ENCODE data around the gene UTS2.

Gene UTS2

GRCh38 chr1:7878027-7878426, 25.2 kb upstream of the UTS2 start:
- Histone ChIP-seq H3K27ac (no peak overlapping the region), H3K4me3 (no peak overlapping the region)
- DNase-seq (ENCODE audit: low spot score), result no peak
- TF ChIP-seq, protein P1, sequence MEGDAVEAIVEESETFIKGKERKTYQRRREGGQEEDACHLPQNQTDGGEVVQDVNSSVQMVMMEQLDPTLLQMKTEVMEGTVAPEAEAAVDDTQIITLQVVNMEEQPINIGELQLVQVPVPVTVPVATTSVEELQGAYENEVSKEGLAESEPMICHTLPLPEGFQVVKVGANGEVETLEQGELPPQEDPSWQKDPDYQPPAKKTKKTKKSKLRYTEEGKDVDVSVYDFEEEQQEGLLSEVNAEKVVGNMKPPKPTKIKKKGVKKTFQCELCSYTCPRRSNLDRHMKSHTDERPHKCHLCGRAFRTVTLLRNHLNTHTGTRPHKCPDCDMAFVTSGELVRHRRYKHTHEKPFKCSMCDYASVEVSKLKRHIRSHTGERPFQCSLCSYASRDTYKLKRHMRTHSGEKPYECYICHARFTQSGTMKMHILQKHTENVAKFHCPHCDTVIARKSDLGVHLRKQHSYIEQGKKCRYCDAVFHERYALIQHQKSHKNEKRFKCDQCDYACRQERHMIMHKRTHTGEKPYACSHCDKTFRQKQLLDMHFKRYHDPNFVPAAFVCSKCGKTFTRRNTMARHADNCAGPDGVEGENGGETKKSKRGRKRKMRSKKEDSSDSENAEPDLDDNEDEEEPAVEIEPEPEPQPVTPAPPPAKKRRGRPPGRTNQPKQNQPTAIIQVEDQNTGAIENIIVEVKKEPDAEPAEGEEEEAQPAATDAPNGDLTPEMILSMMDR (IDR thresholded peaks at IDR 0.05), result no peak

DNA sequence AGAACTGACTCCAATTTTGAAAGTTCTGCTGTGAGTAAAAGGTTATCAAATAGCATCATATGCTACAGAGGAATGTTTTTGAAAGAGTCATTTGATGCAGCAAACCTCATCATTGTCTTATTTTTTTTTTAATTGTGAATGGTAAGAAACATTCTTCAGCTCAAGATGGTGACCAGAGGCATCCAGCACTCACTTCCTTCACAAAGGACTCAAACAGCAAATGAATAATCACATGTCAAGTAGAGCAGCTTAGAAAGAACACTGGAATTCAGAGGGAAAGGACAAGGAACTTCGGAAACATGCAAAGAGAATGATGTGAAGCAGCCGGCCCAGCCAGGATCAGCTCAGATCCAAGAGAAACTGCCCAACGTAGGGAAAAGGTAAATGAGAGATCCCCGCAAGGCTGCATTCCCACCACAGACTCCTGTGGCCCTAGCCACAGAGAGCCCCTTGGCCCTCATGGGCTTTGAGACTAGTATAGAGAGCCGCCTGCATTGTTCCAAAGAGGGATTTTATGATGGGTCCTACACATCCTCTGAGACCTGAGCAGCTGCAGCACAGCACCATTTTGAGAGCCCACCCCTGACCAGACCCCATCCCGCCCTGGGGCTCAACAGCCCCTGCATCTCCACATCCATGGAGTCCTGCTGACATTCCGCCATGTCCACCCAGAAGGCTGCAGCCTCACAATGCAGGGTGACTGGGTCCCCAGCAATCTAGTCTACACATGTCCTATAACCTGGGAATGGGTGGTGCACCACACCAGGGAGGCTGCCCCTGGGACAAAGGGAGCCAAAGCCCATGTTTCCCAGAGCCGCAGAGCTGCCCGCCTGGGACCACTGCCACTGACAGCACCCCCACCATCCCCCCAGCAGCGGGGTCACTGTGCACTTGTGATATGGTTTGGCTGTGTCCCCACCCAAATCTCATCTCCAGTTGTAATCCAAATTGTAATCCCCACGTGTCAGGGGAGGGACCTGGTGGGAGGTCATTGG, 21.2 kb upstream of the UTS2 start:
- TF ChIP-seq, protein P1 (IDR thresholded peaks at IDR 0.05), result no peak
- DNase-seq (ENCODE audit: low spot score), result no peak

GRCh38 chr1:7871136-7871535, 18.3 kb upstream of the UTS2 start:
- TF ChIP-seq, protein P1 (IDR thresholded peaks at IDR 0.05), result no peak
- no peak overlapping the region for H3K4me3 ChIP-seq
- DNase-seq (ENCODE audit: low spot score), result no peak
- no peak overlapping the region for H3K27ac ChIP-seq

More for the DNA sequence above, 21.2 kb upstream of the UTS2 start:
- H3K27ac ChIP-seq, result no peak overlapping the region
- H3K4me3 ChIP-seq, result no peak overlapping the region

GRCh38 chr1:7869136-7869920, 16.5 kb upstream of the UTS2 start:
- TF ChIP-seq, protein P1 (IDR thresholded peaks at IDR 0.05), result no peak
- DNase-seq (ENCODE audit: low spot score), result no peak
- no peak overlapping the region for H3K27ac ChIP-seq
- no peak overlapping the region for H3K4me3 ChIP-seq

GRCh38 chr1:7868070-7868780, 15.4 kb upstream of the UTS2 start:
- TF ChIP-seq, protein P1 (IDR thresholded peaks at IDR 0.05), result no peak
- no peak overlapping the region for H3K4me3 ChIP-seq
- H3K27ac ChIP-seq, result no peak overlapping the region
- no peak for DNase-seq (ENCODE audit: low spot score)

- no peak overlapping the region for H3K27ac ChIP-seq
- TF ChIP-seq, protein P1 (IDR thresholded peaks at IDR 0.05), result no peak
- no peak for DNase-seq (ENCODE audit: low spot score)
- no peak overlapping the region for H3K4me3 ChIP-seq
These were observed 13.1 kb upstream of the UTS2 start for GRCh38 chr1:7865978-7866377.
